Type B pancreatic cell (in vitro differentiated cells): ENCODE results near the gene SLC6A19. TPM values are rescaled to one million over a fixed set of nuclear protein-coding genes. Genes with fewer than 3 reads are reported as not detected.

Experiments
- DNase-seq: peaks from one replicate; pipeline ENCODE4 v3.0.0; 2021; ENCODE audit warnings: mixed read lengths; ENCODE audit not compliant: unreplicated experiment; ENCODE audit errors: extremely low spot score
- H3K27ac Mint-ChIP-seq: 2 replicates; pipeline ENCODE4 v1.8.0; 2021; ENCODE audit warnings: mild to moderate bottlenecking, mixed read lengths
- H3K27me3 Mint-ChIP-seq: 2 replicates; pipeline ENCODE4 v1.8.0; 2021; ENCODE audit warnings: mixed read lengths
- H3K36me3 Mint-ChIP-seq: 2 replicates; pipeline ENCODE4 v1.8.0; 2021; ENCODE audit warnings: mixed read lengths
- H3K4me1 Mint-ChIP-seq: one replicate; pipeline ENCODE4 v1.8.0; 2021; ENCODE audit warnings: mixed read lengths; ENCODE audit not compliant: unreplicated experiment
- H3K4me3 Mint-ChIP-seq: 2 replicates; pipeline ENCODE4 v1.8.0; 2021; ENCODE audit warnings: mild to moderate bottlenecking, mixed read lengths
- H3K9me3 Mint-ChIP-seq: 2 replicates; pipeline ENCODE4 v1.8.0; 2021; ENCODE audit warnings: mixed read lengths
- CTCF ChIP-seq: fragments of 200-600 bp; sonication (generic); conservative IDR thresholded peaks from 2 replicates; pipeline ENCODE4 v1.5.0; 2021; ENCODE audit warnings: antibody characterized with exemption, mild to moderate bottlenecking
- total RNA-seq: library from RNA; stranded (reverse); gene quantifications from 2 replicates; pipeline ENCODE4 v1.2.1, GENCODE V29; 2021; ENCODE audit warnings: low replicate concordance

SLC6A19 gene
- total RNA-seq, 1 donor from 2014 or later = 12.6 TPM

DNA sequence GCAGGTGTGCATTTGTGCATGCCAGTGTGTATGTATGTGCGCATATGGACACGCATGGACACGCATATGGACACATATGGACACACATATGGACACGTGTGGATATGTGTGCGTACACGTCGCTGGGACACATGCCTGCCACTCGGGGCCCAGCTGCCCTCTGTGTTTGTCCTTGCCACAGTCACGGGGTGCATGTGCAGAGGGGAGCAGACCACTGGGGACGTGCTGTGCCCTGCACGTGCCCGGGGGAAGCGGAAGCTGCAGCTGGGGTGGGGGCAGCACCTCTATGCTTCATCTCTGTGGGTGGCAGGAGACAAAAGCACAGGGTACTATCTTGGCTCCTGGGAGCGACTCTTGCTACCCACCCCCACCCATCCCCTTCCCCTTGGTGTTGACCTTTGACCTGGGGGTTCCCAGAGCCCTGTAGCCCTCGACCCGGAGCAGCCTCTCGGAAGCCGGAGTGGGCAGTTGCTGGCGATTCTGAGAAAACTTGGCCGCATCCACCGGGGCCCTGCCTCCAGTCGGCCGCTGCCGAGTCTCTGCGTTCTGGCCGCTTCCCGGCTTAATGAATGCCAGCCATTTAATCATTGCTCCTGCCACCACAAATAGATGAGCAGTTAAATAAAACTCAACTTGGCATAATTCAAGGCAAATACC, 21.4 kb downstream of the SLC6A19 start:
- no peak for TF ChIP-seq CTCF
- Mint-ChIP-seq H3K4me1 (peaks cover 7% of the 10 kb centered on the region), H3K4me3 (no peak overlapping the region), H3K36me3 (no peaks in the 10 kb centered on the region), H3K27ac (no peak overlapping the region), H3K9me3 (no peaks in the 10 kb centered on the region), H3K27me3 (peaks cover 10% of the 10 kb centered on the region)
- no peak for DNase-seq

- Mint-ChIP-seq H3K4me1 (peaks cover 10% of the 10 kb centered on the region), H3K9me3 (no peaks in the 10 kb centered on the region), H3K4me3 (no peak overlapping the region), H3K27ac (no peak overlapping the region), H3K27me3 (peaks cover 10% of the 10 kb centered on the region), H3K36me3 (no peaks in the 10 kb centered on the region)
- no peak for DNase-seq
- TF ChIP-seq CTCF = no peak
Measured at GRCh38 chr5:1223278-1223670, 21.9 kb downstream of the SLC6A19 start.

DNA sequence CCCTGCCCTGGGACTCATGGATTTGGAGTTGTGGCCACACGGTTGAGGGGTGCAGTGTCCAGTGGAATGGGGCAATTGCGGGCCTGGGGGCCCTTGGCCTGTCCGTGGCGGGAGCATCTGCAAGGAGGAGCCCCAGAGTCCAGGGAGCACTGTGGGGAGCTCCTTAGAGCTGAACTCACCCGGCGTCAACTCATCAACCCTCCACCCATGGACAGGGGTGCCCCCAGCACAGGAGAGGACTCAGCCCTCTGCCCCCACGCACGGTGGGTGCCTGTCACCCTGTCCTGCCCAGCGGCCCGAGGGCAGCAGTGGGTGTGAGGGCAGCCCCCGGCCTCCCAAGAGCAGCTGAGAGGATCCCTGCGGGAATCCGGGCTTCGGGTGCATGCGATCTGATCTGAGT, 23.2 kb downstream of the SLC6A19 start:
- Mint-ChIP-seq H3K4me1 (peaks cover 10% of the 10 kb centered on the region), H3K4me3 (no peak overlapping the region), H3K27ac (no peak overlapping the region), H3K36me3 (no peaks in the 10 kb centered on the region), H3K27me3 (peaks cover 14% of the 10 kb centered on the region), H3K9me3 (no peaks in the 10 kb centered on the region)
- no peak for TF ChIP-seq CTCF
- DNase-seq = no peak

DNA sequence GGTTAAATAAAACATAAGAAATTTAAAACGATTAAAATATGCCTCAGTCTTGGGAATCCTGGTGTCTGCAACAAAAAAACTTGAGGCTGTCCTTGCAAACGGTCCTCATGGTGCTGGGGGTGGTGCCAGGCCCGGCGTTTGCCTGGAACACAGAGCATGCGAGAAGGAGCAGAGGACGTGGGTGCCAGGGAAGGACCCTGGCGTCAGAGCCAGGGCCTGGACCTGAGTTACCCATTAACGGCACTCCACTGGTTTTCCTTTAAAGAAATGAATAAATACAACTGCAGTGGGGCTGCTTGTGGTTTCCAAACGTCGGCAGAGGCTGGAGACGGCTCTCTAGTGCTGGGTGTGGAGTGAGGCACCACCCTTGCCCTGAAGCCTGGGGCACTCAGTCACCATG, 23.7 kb downstream of the SLC6A19 start, which contains the start of gene SLC6A18:
TSS of gene SLC6A18 (plus strand) at position 301 of the 400 bp plus-strand sequence. CDS start at position 398, 97 bp downstream.
- H3K4me3 Mint-ChIP-seq = no peak within 1 kb of the TSS
- peaks cover 14% of the 10 kb centered on the region for H3K27me3 Mint-ChIP-seq
- peaks cover 10% of the 10 kb centered on the region for H3K4me1 Mint-ChIP-seq
- H3K36me3 Mint-ChIP-seq = no peaks in the 10 kb centered on the region
- TF ChIP-seq CTCF = no peak
- H3K27ac Mint-ChIP-seq = no peak within 1 kb of the TSS
- H3K9me3 Mint-ChIP-seq = no peaks in the 10 kb centered on the region
- no peak for DNase-seq

DNA sequence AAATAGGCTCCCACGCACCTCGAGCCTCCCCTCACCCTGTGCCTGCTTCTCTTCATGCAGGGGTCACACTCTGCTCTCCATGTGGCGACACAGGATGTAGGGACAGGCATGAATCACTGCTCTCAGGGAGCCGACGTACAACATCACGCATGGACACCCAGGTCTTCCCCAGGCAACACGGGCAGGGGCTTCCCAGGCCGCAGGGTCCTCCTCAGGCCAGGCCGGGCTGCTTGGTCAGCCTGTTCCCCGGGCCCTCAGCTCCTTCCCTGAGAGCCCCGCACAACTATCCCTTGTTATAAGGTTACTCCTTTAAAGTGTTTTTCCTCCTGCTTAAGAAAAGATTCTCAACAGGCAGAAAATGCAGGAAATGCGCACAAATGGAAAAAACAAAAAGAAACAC, 24.8 kb downstream of the SLC6A19 start:
- no peak for DNase-seq
- Mint-ChIP-seq H3K4me1 (peaks cover 10% of the 10 kb centered on the region), H3K36me3 (no peaks in the 10 kb centered on the region), H3K9me3 (no peaks in the 10 kb centered on the region), H3K27me3 (peaks cover 14% of the 10 kb centered on the region), H3K4me3 (no peak overlapping the region), H3K27ac (no peak overlapping the region)
- no peak for TF ChIP-seq CTCF
